MCF 10A (cell line): ENCODE results near the gene PEAK1. TPM values are rescaled to one million over a fixed set of nuclear protein-coding genes. Genes with fewer than 3 reads are reported as not detected.

Experiments used
- BruUV-seq: library from RNA; stranded (reverse); fragments of 400-500 nt; replicated peaks from 2 replicates; lab custom pipeline; 2021; lab: Mats Ljungman, UMichigan
- CTCF ChIA-PET: fragments of 300-600 bp; sonication (Branson Sonifier 250); formaldehyde crosslinking; extraction: SDS; loops from one replicate; lab custom pipeline; 2021; ENCODE audit warnings: antibody characterized with exemption, inconsistent platforms; lab: Yijun Ruan, JAX
- POLR2A ChIA-PET: fragments of 300-600, 350-650 bp; sonication (Branson Sonifier 250); formaldehyde crosslinking; extraction: SDS; loops from one replicate; lab custom pipeline; 2020; ENCODE audit warnings: antibody characterized with exemption, inconsistent platforms; lab: Yijun Ruan, JAX
- DNase-seq: peaks from one replicate; pipeline ENCODE4 v3.0.0-alpha.2; 2018; ENCODE audit not compliant: unreplicated experiment
- H3K27ac Mint-ChIP-seq: one replicate; pipeline ENCODE4 v1.8.0; 2022; ENCODE audit warnings: mild to moderate bottlenecking, low read depth, mixed read lengths; ENCODE audit not compliant: unreplicated experiment
- H3K27me3 Mint-ChIP-seq: one replicate; pipeline ENCODE4 v1.8.0; 2022; ENCODE audit warnings: mixed read lengths; ENCODE audit not compliant: insufficient read depth, unreplicated experiment
- H3K36me3 Mint-ChIP-seq: one replicate; pipeline ENCODE4 v1.8.0; 2022; ENCODE audit warnings: mild to moderate bottlenecking, moderate library complexity, mixed read lengths; ENCODE audit not compliant: insufficient read depth, unreplicated experiment
- H3K4me1 Mint-ChIP-seq: one replicate; pipeline ENCODE4 v1.8.0; 2022; ENCODE audit warnings: mixed read lengths; ENCODE audit not compliant: insufficient read depth, unreplicated experiment
- H3K4me3 Mint-ChIP-seq: one replicate; pipeline ENCODE4 v1.8.0; 2022; ENCODE audit warnings: mild to moderate bottlenecking, moderate library complexity, mixed read lengths; ENCODE audit not compliant: unreplicated experiment
- H3K9me3 Mint-ChIP-seq: one replicate; pipeline ENCODE4 v1.8.0; 2022; ENCODE audit warnings: mixed read lengths; ENCODE audit not compliant: unreplicated experiment
- CTCF ChIP-seq: fragments of 200-600 bp; IDR thresholded peaks from one replicate; pipeline ENCODE4 v1.8.0; 2022; ENCODE audit warnings: antibody characterized with exemption, mild to moderate bottlenecking; ENCODE audit not compliant: unreplicated experiment
- intact Hi-C: fragments of 100-400 bp; cut with micrococcal nuclease; formaldehyde crosslinking; loops from 2 replicates; pipeline ENCODE4 v1.14.1; 2022
- total RNA-seq: library from RNA; stranded (reverse); gene quantifications from 2 replicates; pipeline ENCODE4 v1.2.3, GENCODE V29; 2022

The PEAK1 gene
- total RNA-seq, 1 experiment from 2014 or later = 20.0 TPM

GRCh38 chr15:77395013-77395774, 24.7 kb downstream of the PEAK1 start:
- Mint-ChIP-seq H3K27ac (no peak overlapping the region), H3K4me3 (no peak overlapping the region), H3K27me3 (no peaks in the 10 kb centered on the region), H3K9me3 (peaks cover 36% of the 10 kb centered on the region), H3K36me3 (no peaks in the 10 kb centered on the region), H3K4me1 (no peaks in the 10 kb centered on the region)
- no TSS peak for BruUV-seq
- ChIA-PET POLR2A (no interaction called here), CTCF (no interaction called here)
- intact Hi-C loops = no loop called here
- no peak for DNase-seq
- no peak for TF ChIP-seq CTCF

- CTCF ChIA-PET = no interaction called here
- POLR2A ChIA-PET = interaction anchor here (0.7 kb wide), 1 partner anchor 55 kb away, joined by 3 read pairs; no protein-coding TSS in a partner anchor
- no TSS peak for BruUV-seq
- TF ChIP-seq CTCF = no peak
- no peaks in the 10 kb centered on the region for H3K36me3 Mint-ChIP-seq
- no peak overlapping the region for H3K27ac Mint-ChIP-seq
- intact Hi-C loops = no loop called here
- no peaks in the 10 kb centered on the region for H3K4me1 Mint-ChIP-seq
- no peaks in the 10 kb centered on the region for H3K27me3 Mint-ChIP-seq
- peaks cover 22% of the 10 kb centered on the region for H3K9me3 Mint-ChIP-seq
- no peak overlapping the region for H3K4me3 Mint-ChIP-seq
- no peak for DNase-seq
Measured at GRCh38 chr15:77393471-77393840, 26.4 kb downstream of the PEAK1 start.

GRCh38 chr15:77392762-77393470, 27.0 kb downstream of the PEAK1 start:
- H3K27ac Mint-ChIP-seq = no peak overlapping the region
- no peak for TF ChIP-seq CTCF
- peaks cover under 1% of the 10 kb centered on the region for H3K4me1 Mint-ChIP-seq
- ChIA-PET CTCF (no interaction called here), POLR2A (no interaction called here)
- no peak for DNase-seq
- intact Hi-C loops = no loop called here
- H3K27me3 Mint-ChIP-seq = no peaks in the 10 kb centered on the region
- H3K4me3 Mint-ChIP-seq = no peak overlapping the region
- peaks cover 18% of the 10 kb centered on the region for H3K9me3 Mint-ChIP-seq
- BruUV-seq = no TSS peak
- no peaks in the 10 kb centered on the region for H3K36me3 Mint-ChIP-seq

GRCh38 chr15:77391372-77391951, 28.4 kb downstream of the PEAK1 start:
- Mint-ChIP-seq H3K27me3 (no peaks in the 10 kb centered on the region), H3K27ac (no peak overlapping the region), H3K4me1 (peaks cover 5% of the 10 kb centered on the region), H3K36me3 (no peaks in the 10 kb centered on the region), H3K4me3 (no peak overlapping the region), H3K9me3 (peaks cover 7% of the 10 kb centered on the region)
- ChIA-PET POLR2A (interaction anchor here (0.6 to 1.2 kb wide), 2 partner anchors 19 to 37 kb away, joined by 3 read pairs; no protein-coding TSS in a partner anchor), CTCF (no interaction called here)
- DNase-seq = no peak
- no TSS peak for BruUV-seq
- no peak for TF ChIP-seq CTCF
- intact Hi-C loops = no loop called here
